OCI-LY7 (cell line): ENCODE measurements around the gene RHO. TPM values are rescaled to one million over a fixed set of nuclear protein-coding genes. Genes with fewer than 3 reads are reported as not detected.
A peak's percentile ranks its signal among the peaks of the same experiment; 100 is the strongest.

Source experiments
- BruUV-seq: library from RNA; stranded (reverse); fragments of 400-500 nt; replicated peaks from 2 replicates; lab custom pipeline; 2021; lab: Mats Ljungman, UMichigan
- CTCF ChIA-PET: fragments of 300-600 bp; sonication (Branson Sonifier 250); formaldehyde crosslinking; loops from one replicate; lab custom pipeline; 2022; ENCODE audit warnings: antibody characterized with exemption; ENCODE audit not compliant: unreplicated experiment; lab: Charles Lee
- POLR2A ChIA-PET: fragments of 300-600 bp; sonication (Branson Sonifier 250); formaldehyde crosslinking; loops from one replicate; lab custom pipeline; 2022; ENCODE audit warnings: antibody characterized with exemption; lab: Charles Lee
- DNase-seq: peaks from one replicate; pipeline ENCODE4 v3.0.0-alpha.2; 2015; ENCODE audit warnings: low spot score
- H2AFZ ChIP-seq: fragments of 200-600 bp; sonication (generic), shearing (Covaris generic); 2 replicates; pipeline ENCODE4 v1.6.1; 2014; ENCODE audit warnings: mild to moderate bottlenecking, antibody characterized with exemption, low read length, moderate library complexity
- H3K27ac ChIP-seq: fragments of 200-600 bp; sonication (generic); 2 replicates; pipeline ENCODE4 v1.5.1; 2014; ENCODE audit warnings: mixed run types, low read depth, mild to moderate bottlenecking, moderate library complexity, low read length, inconsistent platforms; ENCODE audit not compliant: poor library complexity, severe bottlenecking
- H3K36me3 ChIP-seq: fragments of 200-600 bp; sonication (generic); 2 replicates; pipeline ENCODE4 v1.6.1; 2014; ENCODE audit warnings: mild to moderate bottlenecking, antibody characterized with exemption, low read length, moderate library complexity, mixed read lengths; ENCODE audit not compliant: insufficient read depth
- H3K4me1 ChIP-seq: fragments of 200-600 bp; sonication (generic); 2 replicates; pipeline ENCODE4 v1.5.1; 2014; ENCODE audit warnings: mild to moderate bottlenecking, low read length; ENCODE audit not compliant: insufficient read depth, poor library complexity, severe bottlenecking
- H3K4me2 ChIP-seq: fragments of 200-600 bp; sonication (generic); 2 replicates; pipeline ENCODE4 v1.6.1; 2014; ENCODE audit warnings: mild to moderate bottlenecking, low read length
- H3K4me3 ChIP-seq: fragments of 200-600 bp; sonication (generic); 2 replicates; pipeline ENCODE4 v1.5.1; 2014; ENCODE audit warnings: mild to moderate bottlenecking, low read depth, low read length; ENCODE audit not compliant: poor library complexity, severe bottlenecking
- H3K79me2 ChIP-seq: fragments of 200-600 bp; sonication (generic); 2 replicates; pipeline ENCODE4 v1.6.1; 2016; ENCODE audit warnings: low read depth, mild to moderate bottlenecking, low read length, moderate library complexity, mixed read lengths; ENCODE audit not compliant: insufficient read depth
- H3K9me2 ChIP-seq: fragments of 200-600 bp; sonication (generic); 2 replicates; pipeline ENCODE4 v1.6.1; 2016; ENCODE audit warnings: mild to moderate bottlenecking, low read length, mixed read lengths; ENCODE audit not compliant: insufficient read depth
- H3K9me3 ChIP-seq: fragments of 200-600 bp; sonication (generic); 2 replicates; pipeline ENCODE4 v1.6.1; 2014; ENCODE audit warnings: mild to moderate bottlenecking, mixed run types, low read length, mixed read lengths
- H4K20me1 ChIP-seq: fragments of 200-600 bp; sonication (generic); 2 replicates; pipeline ENCODE4 v1.6.1; 2014; ENCODE audit warnings: mild to moderate bottlenecking, antibody characterized with exemption, low read length, moderate library complexity, mixed read lengths; ENCODE audit not compliant: insufficient read depth
- EZH2phosphoT487 ChIP-seq: fragments of 200-600 bp; sonication (generic); IDR thresholded peaks from 2 replicates; pipeline ENCODE4 v1.6.1; 2018; ENCODE audit warnings: low read depth, borderline replicate concordance, mild to moderate bottlenecking, mixed run types, antibody characterized with exemption, low read length, moderate library complexity, mixed read lengths
- intact Hi-C: fragments of 100-400 bp; cut with micrococcal nuclease; formaldehyde crosslinking; loops from one replicate; pipeline ENCODE4 v1.10.0; 2022; ENCODE audit not compliant: unreplicated experiment
- total RNA-seq, 2 experiments: library from RNA; depleted of rRNA in 1 of 2; stranded (reverse); fragments of >200 nt in 1 of 2; shearing (Covaris generic) in 1 of 2; gene quantifications; 2 replicates each; pipeline ENCODE4 v1.2.3, GENCODE V29; 2014 to 2022
- TF ChIP-seq, protein P1 (sequence below): fragments of 200-600 bp; sonication (generic); conservative IDR thresholded peaks from 2 replicates; pipeline ENCODE4 v1.5.1; 2014; ENCODE audit warnings: mild to moderate bottlenecking, antibody characterized with exemption, low read length, moderate library complexity, mixed read lengths

Gene RHO
- total RNA-seq, 2 experiments from 2014 or later, result not detected

DNA sequence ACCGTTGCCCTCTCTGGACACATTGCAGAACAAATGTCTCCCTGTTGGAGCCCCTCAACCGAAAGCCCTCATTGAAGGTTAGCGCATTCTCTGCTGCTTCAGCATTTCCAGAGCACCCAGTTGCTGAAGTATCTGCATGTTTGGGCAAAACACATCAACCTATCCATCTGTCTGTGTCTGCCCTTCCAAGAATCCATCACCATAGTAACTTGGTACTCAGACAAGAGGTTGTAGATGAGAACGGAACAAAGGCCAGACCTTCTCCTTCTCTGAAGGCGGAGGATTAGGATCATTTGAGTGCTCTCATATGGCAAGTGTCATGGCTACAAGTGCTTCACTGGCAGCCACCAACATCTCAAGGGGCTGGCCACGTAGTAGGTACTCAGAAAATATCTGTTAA lies 23.1 kb upstream of the RHO start:
- H4K20me1 ChIP-seq, result no peaks in the 10 kb centered on the region
- no peak for DNase-seq
- no peaks in the 10 kb centered on the region for H3K4me1 ChIP-seq
- no peaks in the 10 kb centered on the region for H3K9me3 ChIP-seq
- H3K36me3 ChIP-seq, result 0 out of 2 replicates have a peak, but pooled peaks cover 3% of the 10 kb centered on the region
- TF ChIP-seq, protein P1, sequence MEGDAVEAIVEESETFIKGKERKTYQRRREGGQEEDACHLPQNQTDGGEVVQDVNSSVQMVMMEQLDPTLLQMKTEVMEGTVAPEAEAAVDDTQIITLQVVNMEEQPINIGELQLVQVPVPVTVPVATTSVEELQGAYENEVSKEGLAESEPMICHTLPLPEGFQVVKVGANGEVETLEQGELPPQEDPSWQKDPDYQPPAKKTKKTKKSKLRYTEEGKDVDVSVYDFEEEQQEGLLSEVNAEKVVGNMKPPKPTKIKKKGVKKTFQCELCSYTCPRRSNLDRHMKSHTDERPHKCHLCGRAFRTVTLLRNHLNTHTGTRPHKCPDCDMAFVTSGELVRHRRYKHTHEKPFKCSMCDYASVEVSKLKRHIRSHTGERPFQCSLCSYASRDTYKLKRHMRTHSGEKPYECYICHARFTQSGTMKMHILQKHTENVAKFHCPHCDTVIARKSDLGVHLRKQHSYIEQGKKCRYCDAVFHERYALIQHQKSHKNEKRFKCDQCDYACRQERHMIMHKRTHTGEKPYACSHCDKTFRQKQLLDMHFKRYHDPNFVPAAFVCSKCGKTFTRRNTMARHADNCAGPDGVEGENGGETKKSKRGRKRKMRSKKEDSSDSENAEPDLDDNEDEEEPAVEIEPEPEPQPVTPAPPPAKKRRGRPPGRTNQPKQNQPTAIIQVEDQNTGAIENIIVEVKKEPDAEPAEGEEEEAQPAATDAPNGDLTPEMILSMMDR, result no peak
- no peak for TF ChIP-seq EZH2phosphoT487
- H3K9me2 ChIP-seq, result no peaks in the 10 kb centered on the region
- POLR2A ChIA-PET, result no interaction called here
- no peak overlapping the region for H3K27ac ChIP-seq
- H2AFZ ChIP-seq, result no peak overlapping the region
- H3K4me2 ChIP-seq, result no peak overlapping the region
- TSS peak; percentile 41 for BruUV-seq
- no peak overlapping the region for H3K4me3 ChIP-seq
- CTCF ChIA-PET, result no interaction called here
- intact Hi-C loops, result no loop called here
- H3K79me2 ChIP-seq, result no peaks in the 10 kb centered on the region

DNA sequence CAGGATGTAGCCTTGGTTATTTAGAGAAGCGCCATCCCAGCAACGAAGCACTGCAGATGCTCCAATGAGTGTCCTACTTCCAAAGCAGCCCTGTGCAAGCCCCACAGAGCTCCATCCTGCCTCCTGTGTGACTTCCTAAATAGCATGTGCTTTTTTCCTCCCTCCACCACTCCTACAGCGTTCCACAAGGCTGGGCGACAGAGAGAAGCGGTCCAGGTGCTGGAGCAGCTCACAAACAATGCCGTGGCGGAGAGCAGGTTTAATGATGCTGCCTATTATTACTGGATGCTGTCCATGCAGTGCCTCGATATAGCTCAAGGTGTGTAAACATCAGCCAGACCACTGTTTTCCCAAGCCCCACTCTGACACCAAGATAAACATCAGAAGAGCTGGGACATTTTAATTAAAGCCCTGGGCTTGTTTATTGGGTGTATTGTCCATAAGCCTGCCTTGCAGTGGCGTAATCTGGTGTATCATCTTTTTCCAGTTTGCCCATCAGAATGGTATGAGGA lies 22.2 kb upstream of the RHO start:
- no peaks in the 10 kb centered on the region for H3K79me2 ChIP-seq
- TF ChIP-seq, protein P1, result no peak
- no peak for TF ChIP-seq EZH2phosphoT487
- ChIA-PET POLR2A (no interaction called here), CTCF (no interaction called here)
- no TSS peak for BruUV-seq
- no peak overlapping the region for H2AFZ ChIP-seq
- intact Hi-C loops, result no loop called here
- H3K9me2 ChIP-seq, result no peaks in the 10 kb centered on the region
- no peak overlapping the region for H3K4me2 ChIP-seq
- no peaks in the 10 kb centered on the region for H4K20me1 ChIP-seq
- no peaks in the 10 kb centered on the region for H3K4me1 ChIP-seq
- DNase-seq, result no peak
- no peak overlapping the region for H3K27ac ChIP-seq
- H3K4me3 ChIP-seq, result no peak overlapping the region
- no peaks in the 10 kb centered on the region for H3K9me3 ChIP-seq
- 0 out of 2 replicates have a peak, but pooled peaks cover 3% of the 10 kb centered on the region for H3K36me3 ChIP-seq

DNA sequence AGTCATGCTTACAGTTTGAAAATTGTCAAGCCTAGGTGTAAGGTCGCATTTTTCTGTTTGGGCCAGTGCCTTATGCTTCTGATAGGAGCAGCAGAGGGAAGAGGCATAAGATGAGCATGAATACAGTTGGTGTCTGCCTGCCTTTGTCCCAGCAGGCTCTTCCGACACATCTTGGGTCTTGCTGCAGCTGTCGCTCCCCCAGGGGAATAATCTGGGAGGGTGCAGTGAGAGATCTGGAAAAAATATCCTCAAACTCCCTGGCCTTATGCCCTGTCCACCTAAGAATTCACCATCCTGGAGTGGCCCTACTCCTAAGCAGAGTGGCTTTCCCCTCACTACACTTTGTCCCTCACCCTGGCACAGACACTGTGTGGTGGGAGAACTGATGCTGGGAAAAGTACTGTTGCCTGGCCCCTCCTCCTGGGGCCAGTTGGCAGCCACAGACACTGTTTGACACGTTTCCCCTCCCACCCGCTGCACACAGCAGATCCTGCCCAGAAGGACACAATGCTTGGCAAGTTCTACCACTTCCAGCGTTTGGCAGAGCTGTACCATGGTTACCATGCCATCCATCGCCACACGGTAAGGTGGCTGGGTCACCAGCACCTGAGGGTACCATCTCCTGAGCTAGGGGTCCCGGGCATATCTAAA lies 21.1 kb upstream of the RHO start:
- no TSS peak for BruUV-seq
- H3K4me2 ChIP-seq, result no peak overlapping the region
- no peak for TF ChIP-seq EZH2phosphoT487
- TF ChIP-seq, protein P1, result no peak
- H3K36me3 ChIP-seq, result 0 out of 2 replicates have a peak, but pooled peaks cover 3% of the 10 kb centered on the region
- no peaks in the 10 kb centered on the region for H3K79me2 ChIP-seq
- H3K4me3 ChIP-seq, result no peak overlapping the region
- no peaks in the 10 kb centered on the region for H4K20me1 ChIP-seq
- H3K9me2 ChIP-seq, result no peaks in the 10 kb centered on the region
- no peak for DNase-seq
- H3K4me1 ChIP-seq, result no peaks in the 10 kb centered on the region
- intact Hi-C loops, result no loop called here
- no peak overlapping the region for H2AFZ ChIP-seq
- no peaks in the 10 kb centered on the region for H3K9me3 ChIP-seq
- ChIA-PET CTCF (no interaction called here), POLR2A (no interaction called here)
- no peak overlapping the region for H3K27ac ChIP-seq
